ENCODE measurements around the gene IL31.

GRCh38 chr12:122189626-122190475, 15.8 kb upstream of the IL31 start:
- no peak for TF ChIP-seq JUND (IDR thresholded peaks at IDR 0.05)
- TF ChIP-seq, protein P1, sequence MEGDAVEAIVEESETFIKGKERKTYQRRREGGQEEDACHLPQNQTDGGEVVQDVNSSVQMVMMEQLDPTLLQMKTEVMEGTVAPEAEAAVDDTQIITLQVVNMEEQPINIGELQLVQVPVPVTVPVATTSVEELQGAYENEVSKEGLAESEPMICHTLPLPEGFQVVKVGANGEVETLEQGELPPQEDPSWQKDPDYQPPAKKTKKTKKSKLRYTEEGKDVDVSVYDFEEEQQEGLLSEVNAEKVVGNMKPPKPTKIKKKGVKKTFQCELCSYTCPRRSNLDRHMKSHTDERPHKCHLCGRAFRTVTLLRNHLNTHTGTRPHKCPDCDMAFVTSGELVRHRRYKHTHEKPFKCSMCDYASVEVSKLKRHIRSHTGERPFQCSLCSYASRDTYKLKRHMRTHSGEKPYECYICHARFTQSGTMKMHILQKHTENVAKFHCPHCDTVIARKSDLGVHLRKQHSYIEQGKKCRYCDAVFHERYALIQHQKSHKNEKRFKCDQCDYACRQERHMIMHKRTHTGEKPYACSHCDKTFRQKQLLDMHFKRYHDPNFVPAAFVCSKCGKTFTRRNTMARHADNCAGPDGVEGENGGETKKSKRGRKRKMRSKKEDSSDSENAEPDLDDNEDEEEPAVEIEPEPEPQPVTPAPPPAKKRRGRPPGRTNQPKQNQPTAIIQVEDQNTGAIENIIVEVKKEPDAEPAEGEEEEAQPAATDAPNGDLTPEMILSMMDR (IDR thresholded peaks at IDR 0.05; ENCODE audit: low read depth, low read length, missing input control), result no peak
- TF ChIP-seq, protein P2, sequence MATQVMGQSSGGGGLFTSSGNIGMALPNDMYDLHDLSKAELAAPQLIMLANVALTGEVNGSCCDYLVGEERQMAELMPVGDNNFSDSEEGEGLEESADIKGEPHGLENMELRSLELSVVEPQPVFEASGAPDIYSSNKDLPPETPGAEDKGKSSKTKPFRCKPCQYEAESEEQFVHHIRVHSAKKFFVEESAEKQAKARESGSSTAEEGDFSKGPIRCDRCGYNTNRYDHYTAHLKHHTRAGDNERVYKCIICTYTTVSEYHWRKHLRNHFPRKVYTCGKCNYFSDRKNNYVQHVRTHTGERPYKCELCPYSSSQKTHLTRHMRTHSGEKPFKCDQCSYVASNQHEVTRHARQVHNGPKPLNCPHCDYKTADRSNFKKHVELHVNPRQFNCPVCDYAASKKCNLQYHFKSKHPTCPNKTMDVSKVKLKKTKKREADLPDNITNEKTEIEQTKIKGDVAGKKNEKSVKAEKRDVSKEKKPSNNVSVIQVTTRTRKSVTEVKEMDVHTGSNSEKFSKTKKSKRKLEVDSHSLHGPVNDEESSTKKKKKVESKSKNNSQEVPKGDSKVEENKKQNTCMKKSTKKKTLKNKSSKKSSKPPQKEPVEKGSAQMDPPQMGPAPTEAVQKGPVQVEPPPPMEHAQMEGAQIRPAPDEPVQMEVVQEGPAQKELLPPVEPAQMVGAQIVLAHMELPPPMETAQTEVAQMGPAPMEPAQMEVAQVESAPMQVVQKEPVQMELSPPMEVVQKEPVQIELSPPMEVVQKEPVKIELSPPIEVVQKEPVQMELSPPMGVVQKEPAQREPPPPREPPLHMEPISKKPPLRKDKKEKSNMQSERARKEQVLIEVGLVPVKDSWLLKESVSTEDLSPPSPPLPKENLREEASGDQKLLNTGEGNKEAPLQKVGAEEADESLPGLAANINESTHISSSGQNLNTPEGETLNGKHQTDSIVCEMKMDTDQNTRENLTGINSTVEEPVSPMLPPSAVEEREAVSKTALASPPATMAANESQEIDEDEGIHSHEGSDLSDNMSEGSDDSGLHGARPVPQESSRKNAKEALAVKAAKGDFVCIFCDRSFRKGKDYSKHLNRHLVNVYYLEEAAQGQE (IDR thresholded peaks at IDR 0.05), result no peak

Measured in liver (tissue), 3 donors.